HG03571 (cell line): Measurements from ENCODE around the gene KCNRG.
"Not testable (repeated sequence)": the region's sequence is repeated elsewhere in the genome, so short reads cannot be mapped to it uniquely, and the experiment has no call there.

Experiments used
- ATAC-seq: cut with Tn5 transposase; IDR thresholded peaks from one replicate; pipeline ENCODE4 v1.9.1; 2021; ENCODE audit not compliant: unreplicated experiment

Gene KCNRG

GRCh38 chr13:50011461-50011860, 3.8 kb upstream of the KCNRG start:
- ATAC-seq = no peak

- ATAC-seq = no peak
Measured at GRCh38 chr13:50012396-50013169, 2.7 kb upstream of the KCNRG start.

DNA sequence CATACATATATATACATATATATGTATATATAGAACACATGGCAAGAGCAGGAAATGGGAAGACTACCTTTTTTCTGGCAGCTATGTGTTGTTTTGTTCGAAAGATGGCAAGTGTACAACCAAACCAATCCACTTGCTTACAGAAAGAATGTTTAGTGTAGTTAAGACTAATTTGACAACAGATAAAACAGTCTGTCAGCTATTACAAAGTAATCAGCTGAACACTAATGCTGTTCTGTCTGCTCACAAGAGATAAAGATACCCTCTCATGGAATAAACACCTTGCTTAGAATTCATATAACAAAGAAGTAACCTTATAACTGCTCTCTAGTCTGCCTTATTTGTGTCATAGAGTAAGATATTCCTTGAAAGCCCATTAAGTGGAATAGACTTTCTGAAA, 858 bp upstream of the KCNRG start:
- ATAC-seq = no peak

GRCh38 chr13:50015750-50016149, 506 bp downstream of the KCNRG start:
- no peak for ATAC-seq

DNA sequence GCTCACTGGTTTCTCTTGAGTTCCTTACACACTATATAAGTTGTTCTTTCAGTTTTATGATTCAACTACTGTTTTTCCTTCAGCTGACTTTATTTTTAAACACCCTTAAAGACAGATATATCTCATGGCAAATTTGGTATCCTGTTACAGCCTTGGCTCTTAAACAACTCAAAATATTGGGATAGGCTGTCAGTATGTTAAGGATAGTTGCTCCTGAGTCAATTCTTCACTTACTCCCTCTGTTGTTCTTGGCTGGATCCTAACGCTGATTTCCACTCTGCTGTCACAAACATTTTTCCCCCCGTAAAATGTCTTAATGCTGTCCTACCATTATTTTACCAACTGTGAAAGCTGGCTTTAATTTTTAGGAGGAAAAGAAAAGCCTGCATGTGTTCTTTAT, 1.2 kb downstream of the KCNRG start:
- no peak for ATAC-seq

- ATAC-seq = no peak
Measured at GRCh38 chr13:50017819-50018218, 2.6 kb downstream of the KCNRG start.

DNA sequence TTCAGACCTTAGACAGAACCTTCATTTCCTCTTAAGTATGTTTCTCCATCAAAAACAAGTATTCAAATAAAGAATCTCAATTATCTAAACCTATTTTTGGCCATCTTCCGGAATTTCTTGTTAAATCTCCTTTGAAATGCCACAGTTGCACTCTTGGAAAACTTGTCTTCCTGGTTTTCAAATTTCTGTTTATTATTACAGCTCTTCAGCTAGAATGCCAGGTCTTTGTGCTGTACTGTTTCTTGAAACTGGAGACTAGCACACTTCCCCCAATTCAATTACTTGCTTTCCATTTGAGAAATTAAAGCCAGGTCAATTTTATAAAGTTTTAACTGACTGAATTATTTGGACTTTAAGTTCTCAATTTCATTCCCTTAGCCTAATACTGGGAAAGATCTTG, 10.2 kb downstream of the KCNRG start:
- ATAC-seq = no peak

- ATAC-seq = peak; percentile 98
Measured at GRCh38 chr13:50026788-50027473, 11.7 kb downstream of the KCNRG start.

DNA sequence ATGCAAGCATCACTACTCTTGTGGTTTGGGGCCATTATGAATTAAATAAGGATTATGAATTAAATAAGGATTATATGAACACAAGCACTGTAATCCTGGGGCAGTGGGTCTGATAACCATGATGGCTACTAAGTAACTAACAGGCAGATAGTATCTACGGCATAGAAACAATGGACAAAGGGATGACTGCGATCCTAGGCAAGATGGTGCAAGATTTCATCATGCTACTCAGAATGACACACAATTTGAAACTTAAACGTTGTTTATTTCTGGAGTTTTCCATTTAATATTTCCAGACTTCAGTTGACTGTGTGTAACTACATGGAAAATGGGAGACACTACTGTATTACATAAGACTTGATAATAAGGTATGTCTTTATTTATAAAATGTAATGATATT, 15.1 kb downstream of the KCNRG start:
- ATAC-seq = no peak

GRCh38 chr13:50033725-50034124, 18.5 kb downstream of the KCNRG start:
- ATAC-seq = no peak

DNA sequence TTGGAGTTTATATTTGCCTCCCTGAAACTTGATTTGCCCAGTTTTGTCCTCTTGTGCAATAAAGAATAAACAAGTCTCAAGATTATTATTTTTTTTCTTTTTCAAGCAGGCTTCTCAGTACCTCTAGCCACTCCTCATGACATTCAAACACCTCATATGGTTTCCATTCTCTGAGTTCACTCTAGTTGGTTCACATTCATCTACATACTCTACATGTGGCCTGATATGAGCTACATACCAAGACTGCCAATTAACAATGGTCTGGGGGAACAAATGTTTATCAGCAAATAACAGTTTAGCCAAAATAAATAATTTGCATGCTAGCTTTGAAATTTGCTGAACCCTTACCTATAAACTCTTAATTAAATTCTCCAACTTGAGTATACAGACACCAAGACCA, 22.5 kb downstream of the KCNRG start:
- no peak for ATAC-seq

- no peak for ATAC-seq
Measured at GRCh38 chr13:50038266-50038665, 23.0 kb downstream of the KCNRG start.

- ATAC-seq = no peak
Measured at GRCh38 chr13:50052478-50052877, 37.2 kb downstream of the KCNRG start.

- no peak for ATAC-seq
Measured at GRCh38 chr13:50053844-50054243, 38.6 kb downstream of the KCNRG start.

DNA sequence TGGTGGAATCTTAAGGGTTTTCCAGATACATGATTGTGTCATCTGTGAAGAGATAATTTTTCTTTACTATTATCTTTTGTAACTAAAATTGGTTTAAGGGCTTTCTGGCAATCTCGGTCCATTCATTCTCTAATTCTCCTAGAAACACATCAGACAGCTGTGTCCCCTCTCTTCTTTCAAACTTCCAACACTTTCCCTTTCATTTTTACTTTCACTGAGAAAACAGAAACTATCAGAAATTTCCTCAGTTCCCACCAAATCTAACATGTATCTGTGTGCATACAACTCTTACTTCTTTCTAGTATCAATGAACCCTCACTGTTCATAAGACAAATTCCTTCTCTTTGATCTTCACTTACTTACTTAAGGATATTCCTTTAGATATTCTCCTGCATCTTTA, 40.2 kb downstream of the KCNRG start:
- no peak for ATAC-seq

DNA sequence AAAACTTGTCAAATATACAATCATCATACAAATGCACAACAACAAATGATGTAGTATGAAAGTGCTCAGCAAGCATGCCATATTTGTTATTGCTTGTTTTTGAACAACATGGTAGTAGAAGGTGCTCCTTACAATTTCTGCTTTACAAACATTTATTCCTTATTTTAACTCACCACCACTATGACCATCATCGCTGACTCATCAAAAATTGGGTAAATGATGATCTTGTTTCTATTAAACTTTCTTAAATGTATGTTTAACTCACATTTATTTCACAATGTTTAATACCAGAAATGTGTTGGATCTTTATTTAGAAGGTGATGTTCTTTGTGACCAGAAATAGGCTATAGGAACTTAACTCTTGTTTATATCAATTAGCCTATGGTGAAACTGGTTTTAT, 45.5 kb downstream of the KCNRG start:
- no peak for ATAC-seq

- ATAC-seq = not testable (repeated sequence)
Measured at GRCh38 chr13:50062336-50062735, 47.1 kb downstream of the KCNRG start.

DNA sequence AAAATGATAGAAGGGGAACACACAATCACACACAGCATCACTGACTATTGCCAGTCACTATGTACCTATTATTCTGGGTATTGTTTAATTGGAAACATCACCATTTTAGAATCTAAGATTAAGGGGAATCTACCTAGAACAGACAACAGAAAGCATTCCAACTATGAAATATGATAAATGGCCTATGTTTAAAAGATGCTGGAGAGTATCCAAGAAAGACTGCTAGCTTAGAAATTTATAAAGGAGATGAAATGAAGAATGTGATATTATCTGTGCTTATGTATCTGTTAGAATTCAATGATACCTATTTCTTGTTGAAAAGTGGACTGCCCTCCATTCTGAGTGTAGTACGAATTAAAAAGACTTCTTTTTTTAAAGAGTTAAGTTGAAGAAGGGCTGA, 50.5 kb downstream of the KCNRG start:
- no peak for ATAC-seq

DNA sequence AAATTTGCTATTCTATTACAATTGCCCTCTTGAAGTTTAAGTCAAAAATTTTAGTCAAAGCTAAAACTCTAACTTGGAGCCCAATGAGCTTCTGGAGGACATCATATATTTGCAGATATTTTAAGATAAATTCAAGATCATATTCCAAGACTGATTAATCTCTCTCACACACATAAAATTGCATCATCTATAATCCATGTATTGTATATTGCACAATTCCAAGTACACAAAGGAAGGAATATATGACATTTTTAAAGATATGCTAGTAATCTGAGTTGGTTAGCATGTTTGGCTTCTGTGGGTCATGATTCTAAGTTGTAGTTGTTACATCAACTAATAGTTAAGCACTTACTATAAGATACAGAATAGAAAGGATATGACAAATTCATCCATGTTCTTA, 53.3 kb downstream of the KCNRG start:
- no peak for ATAC-seq

DNA sequence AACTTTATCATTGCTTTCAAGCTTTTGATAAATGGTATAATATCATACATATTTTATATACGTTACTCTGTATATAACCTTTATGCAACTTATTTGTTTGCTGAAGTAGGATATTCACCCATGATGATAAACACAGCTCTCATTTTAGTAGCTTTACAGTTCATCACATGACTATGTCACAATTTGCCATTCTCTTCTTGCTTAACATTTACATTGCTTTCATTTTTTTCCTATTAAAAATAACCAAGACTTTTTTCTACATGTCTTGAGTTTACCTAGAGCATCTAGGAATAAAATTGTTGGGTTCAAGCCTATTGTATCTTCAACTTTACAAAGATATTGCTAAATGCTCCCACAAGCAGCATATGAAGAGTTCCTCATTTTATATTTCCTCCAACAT, 54.0 kb downstream of the KCNRG start:
- no peak for ATAC-seq

DNA sequence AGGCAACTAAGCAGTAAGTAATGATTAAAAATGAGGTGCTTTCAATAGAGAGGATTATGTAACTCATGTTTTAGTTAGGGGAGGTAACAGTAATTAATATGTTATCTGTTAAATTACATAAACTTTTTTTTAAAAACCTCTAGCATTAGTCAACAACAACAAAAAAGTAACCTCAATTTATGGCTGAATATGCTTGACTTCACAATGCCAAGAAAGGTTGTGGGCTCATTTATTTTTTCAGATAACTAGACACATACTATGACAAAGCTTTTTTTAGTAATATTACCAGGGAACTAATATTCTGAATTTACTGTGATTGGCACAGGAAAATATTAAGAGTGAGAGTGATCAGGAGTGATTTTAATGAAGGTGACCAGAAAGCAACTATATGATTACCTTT, 54.9 kb downstream of the KCNRG start:
- no peak for ATAC-seq
